A673 (cell line): Measurements from ENCODE around the gene LONP1. TPM values are rescaled to one million over a fixed set of nuclear protein-coding genes. Genes with fewer than 3 reads are reported as not detected.

ENCODE experiments used
- BruUV-seq: library from RNA; stranded (reverse); fragments of 400-500 nt; replicated peaks from 2 replicates; lab custom pipeline; 2021; lab: Mats Ljungman, UMichigan
- CTCF ChIA-PET: fragments of 300-600 bp; sonication (Branson Sonifier 250); formaldehyde crosslinking; loops from one replicate; lab custom pipeline; 2022; ENCODE audit warnings: antibody characterized with exemption; lab: Charles Lee
- POLR2A ChIA-PET: fragments of 300-600 bp; sonication (Branson Sonifier 250); formaldehyde crosslinking; loops from one replicate; lab custom pipeline; 2022; ENCODE audit warnings: antibody characterized with exemption; ENCODE audit not compliant: low non-redundant PET; lab: Charles Lee
- DNase-seq: peaks from one replicate; pipeline ENCODE4 v3.0.0-alpha.2; 2015; ENCODE audit warnings: low spot score
- H3K27ac ChIP-seq: fragments of 200-600 bp; sonication (generic); 2 replicates; pipeline ENCODE4 v1.5.1; 2016; ENCODE audit warnings: mixed run types, low read depth, mild to moderate bottlenecking, mixed read lengths, antibody characterized with exemption, low read length; ENCODE audit not compliant: poor library complexity, severe bottlenecking
- H3K27me3 ChIP-seq: fragments of 200-600 bp; sonication (generic); replicated peaks from 2 replicates; pipeline ENCODE4 v1.6.1; 2017; ENCODE audit warnings: mixed run types, low read depth, mild to moderate bottlenecking, mixed read lengths, antibody characterized with exemption, low read length; ENCODE audit not compliant: insufficient read depth, poor library complexity
- H3K36me3 ChIP-seq: fragments of 200-600 bp; sonication (generic); 2 replicates; pipeline ENCODE4 v1.6.1; 2016; ENCODE audit warnings: mixed run types, mild to moderate bottlenecking, mixed read lengths, antibody characterized with exemption, low read length; ENCODE audit not compliant: insufficient read depth, poor library complexity, severe bottlenecking
- H3K4me1 ChIP-seq: fragments of 200-600 bp; sonication (generic); 2 replicates; pipeline ENCODE4 v1.6.1; 2017; ENCODE audit warnings: mixed run types, mild to moderate bottlenecking, mixed read lengths, antibody characterized with exemption, low read length; ENCODE audit not compliant: insufficient read depth, poor library complexity, severe bottlenecking
- H3K4me3 ChIP-seq: fragments of 200-600 bp; sonication (generic); 2 replicates; pipeline ENCODE4 v1.5.1; 2016; ENCODE audit warnings: low read depth, mixed run types, mild to moderate bottlenecking, mixed read lengths, low read length; ENCODE audit not compliant: poor library complexity, severe bottlenecking
- H3K9me3 ChIP-seq: fragments of 200-600 bp; sonication (generic); 2 replicates; pipeline ENCODE4 v1.6.1; 2016; ENCODE audit warnings: mixed run types, low read depth, mild to moderate bottlenecking, mixed read lengths, antibody characterized with exemption, low read length; ENCODE audit not compliant: poor library complexity, severe bottlenecking
- CTCF ChIP-seq: fragments of 300-800, 200-600 bp; sonication (generic); conservative IDR thresholded peaks from 2 replicates; pipeline ENCODE4 v1.5.1; 2017; ENCODE audit warnings: low read depth, mild to moderate bottlenecking, antibody characterized with exemption, low read length, moderate library complexity, mixed read lengths
- EZH2 ChIP-seq: fragments of 200-600 bp; sonication (generic); IDR thresholded peaks from 2 replicates; pipeline ENCODE4 v1.6.1; 2017; ENCODE audit warnings: borderline replicate concordance, low read depth, mild to moderate bottlenecking, mixed read lengths, antibody characterized with exemption, low read length; ENCODE audit not compliant: poor library complexity, severe bottlenecking
- intact Hi-C: fragments of 100-400 bp; cut with micrococcal nuclease; formaldehyde crosslinking; loops from one replicate; pipeline ENCODE4 v1.10.0; 2022; ENCODE audit not compliant: unreplicated experiment
- total RNA-seq: library from RNA; stranded (reverse); gene quantifications from 2 replicates; pipeline ENCODE4 v1.2.3, GENCODE V29; 2021

LONP1 gene
- total RNA-seq, 1 experiment from 2014 or later = 152 TPM

GRCh38 chr19:5697022-5697889 is 22.7 kb downstream of the LONP1 start:
- H3K27me3 ChIP-seq = no peaks in the 10 kb centered on the region
- no TSS peak for BruUV-seq
- no peak overlapping the region for H3K27ac ChIP-seq
- peaks cover under 1% of the 10 kb centered on the region for H3K4me1 ChIP-seq
- intact Hi-C loops = no loop called here
- H3K36me3 ChIP-seq = peaks cover 80% of the 10 kb centered on the region
- ChIA-PET CTCF (no interaction called here), POLR2A (no interaction called here)
- TF ChIP-seq EZH2 (no peak), CTCF (no peak)
- H3K4me3 ChIP-seq = no peak overlapping the region
- no peak for DNase-seq
- no peaks in the 10 kb centered on the region for H3K9me3 ChIP-seq

DNA sequence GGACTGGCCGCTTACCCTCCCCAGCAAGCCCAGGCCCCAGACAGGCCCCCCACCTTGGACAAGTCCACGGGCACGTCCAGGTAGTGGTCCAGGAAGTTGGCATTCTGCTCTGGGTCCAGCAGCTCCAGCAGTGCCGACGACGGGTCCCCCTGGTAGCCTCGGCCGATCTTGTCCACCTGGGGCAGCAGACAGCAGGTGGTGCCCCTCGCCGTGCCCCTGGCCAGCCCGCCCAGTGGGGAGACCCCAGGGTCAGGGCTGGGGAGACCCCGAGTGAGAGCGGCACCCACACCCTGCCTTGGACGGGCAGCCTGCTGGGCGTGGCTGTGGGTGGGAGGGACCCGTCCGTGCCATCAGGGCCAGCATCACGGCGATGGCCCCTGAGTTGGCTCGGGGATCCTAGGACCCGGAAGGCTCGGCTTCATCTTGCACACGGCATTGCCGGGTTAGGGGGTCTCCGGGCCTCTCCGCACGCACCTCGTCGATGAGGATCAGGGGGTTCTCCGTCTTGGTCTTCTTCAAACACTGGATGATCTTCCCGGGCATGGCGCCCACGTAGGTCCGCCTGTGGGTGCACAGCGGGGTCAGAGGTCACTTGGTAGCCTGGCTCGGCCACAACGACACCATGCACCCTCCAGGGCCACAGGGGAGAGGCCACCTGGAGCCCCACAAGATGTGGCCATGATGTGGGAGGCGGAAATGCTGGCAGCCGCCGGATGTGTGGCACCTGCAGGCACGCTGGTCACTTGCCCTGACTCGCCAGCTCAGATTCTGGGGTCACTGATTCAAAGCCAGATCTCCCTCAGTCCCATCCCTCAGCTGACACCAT is 23.5 kb downstream of the LONP1 start:
- ChIA-PET CTCF (no interaction called here), POLR2A (no interaction called here)
- DNase-seq = no peak
- no peaks in the 10 kb centered on the region for H3K27me3 ChIP-seq
- TF ChIP-seq CTCF = no peak
- TF ChIP-seq EZH2 = no peak
- BruUV-seq = no TSS peak
- H3K36me3 ChIP-seq = peaks cover 89% of the 10 kb centered on the region
- no peak overlapping the region for H3K4me3 ChIP-seq
- intact Hi-C loops = no loop called here
- no peak overlapping the region for H3K27ac ChIP-seq
- no peaks in the 10 kb centered on the region for H3K9me3 ChIP-seq
- H3K4me1 ChIP-seq = peaks cover 8% of the 10 kb centered on the region

DNA sequence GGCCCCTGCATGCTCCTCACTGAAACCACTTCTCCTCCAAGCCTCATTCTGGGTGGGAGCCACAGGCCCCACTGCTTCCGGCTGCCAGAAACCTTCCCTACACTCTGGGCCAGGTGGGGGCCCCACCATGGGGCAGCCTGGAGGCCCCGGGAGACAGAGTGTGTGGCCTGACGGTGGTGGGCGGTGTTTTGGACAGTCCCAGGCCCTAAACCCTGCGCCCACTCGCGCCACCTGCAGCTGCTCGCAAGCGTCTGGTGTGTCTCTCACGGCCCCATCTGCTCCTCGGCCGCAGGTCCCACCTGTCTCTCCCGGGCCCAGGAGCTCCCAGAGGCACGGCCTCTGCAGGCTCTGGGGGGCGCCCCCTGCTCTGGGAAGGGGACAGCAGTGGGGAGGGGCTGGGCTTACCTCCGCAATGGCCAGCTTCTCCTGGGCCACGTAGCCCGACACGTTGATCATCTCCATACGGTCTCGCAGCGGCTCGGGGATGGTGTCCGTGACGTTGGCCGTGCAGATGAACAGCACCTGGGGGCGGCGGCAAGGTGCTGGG is 24.2 kb downstream of the LONP1 start:
- intact Hi-C loops = no loop called here
- no peaks in the 10 kb centered on the region for H3K27me3 ChIP-seq
- H3K4me1 ChIP-seq = peaks cover 8% of the 10 kb centered on the region
- H3K4me3 ChIP-seq = no peak overlapping the region
- DNase-seq = no peak
- BruUV-seq = no TSS peak
- no peak overlapping the region for H3K27ac ChIP-seq
- H3K9me3 ChIP-seq = no peaks in the 10 kb centered on the region
- TF ChIP-seq EZH2 (no peak), CTCF (no peak)
- ChIA-PET POLR2A (no interaction called here), CTCF (no interaction called here)
- peaks cover 90% of the 10 kb centered on the region for H3K36me3 ChIP-seq
